K562 (cell line): ENCODE measurements around the gene PDHX. TPM values are rescaled to one million over a fixed set of nuclear protein-coding genes. Genes with fewer than 3 reads are reported as not detected.

ENCODE experiments used
- CBX2 ChIP-seq: fragments of 200-600 bp; sonication (generic); IDR thresholded peaks from one replicate; pipeline ENCODE4 v1.6.1; 2012; ENCODE audit warnings: mild to moderate bottlenecking, low read length, inconsistent platforms; ENCODE audit not compliant: insufficient read depth, poor library complexity, severe bottlenecking
- KDM1A ChIP-seq, 2 experiments: fragments of 450-650 bp; IDR thresholded peaks; 2 replicates each; pipeline ENCODE4 v1.6.1; 2016; ENCODE audit warnings: mild to moderate bottlenecking in 2 of 2
- MAX ChIP-seq: sonication (generic); formaldehyde crosslinking; IDR thresholded peaks from 2 replicates; pipeline ENCODE4 v1.9.0; 2022; ENCODE audit warnings: mild to moderate bottlenecking, missing genetic modification reagents
- MBD1 ChIP-seq: fragments of 250-450 bp; sonication (Bioruptor Pico); IDR thresholded peaks from 2 replicates; pipeline ENCODE4 v1.8.0; 2022; ENCODE audit warnings: inconsistent platforms
- ZBTB40 ChIP-seq, 2 experiments: fragments of 450-650 bp in 1 of 2; sonication (generic) in 1 of 2; formaldehyde crosslinking in 1 of 2; IDR thresholded peaks; 2 replicates each; pipeline versions ENCODE4 v1.7.1 to v1.9.0; 2016 to 2022; ENCODE audit warnings: inconsistent platforms in 1 of 2, mild to moderate bottlenecking in 1 of 2, missing genetic modification reagents in 1 of 2
- ZNF175 ChIP-seq: fragments of 200-800 bp; sonication (Bioruptor generic); IDR thresholded peaks from 2 replicates; pipeline ENCODE4 v1.6.1; 2016; ENCODE audit warnings: low read depth, mild to moderate bottlenecking, missing genetic modification characterization, missing compliant biosample characterization
- ZNF436 ChIP-seq: fragments of 250-450, 450-650 bp; sonication (Bioruptor Pico); formaldehyde crosslinking; IDR thresholded peaks from 2 replicates; pipeline ENCODE4 v1.7.0; 2020; ENCODE audit warnings: mild to moderate bottlenecking
- polyA plus RNA-seq, 8 experiments: library from polyadenylated mRNA; depleted of rRNA in 4 of 8; stranded (reverse) in 5 of 8; unstranded in 3 of 8; fragments of >200 nt; fragmentation: Nextera tagmentation in 2 of 8; fragmentation: Illumina TruSeq in 1 of 8; extraction: Ambion mirVana in 2 of 8; extraction: Trizol in 1 of 8; gene quantifications; 2 replicates each; pipeline versions ENCODE4 v1.2.1 to v1.2.3, GENCODE V29; 2011 to 2014; ENCODE audit warnings: inconsistent platforms in 1 of 8, missing spikeins in 1 of 8
- total RNA-seq, 7 experiments: library from RNA; depleted of rRNA in 6 of 7; stranded (reverse); fragments of >200 nt in 6 of 7; fragmentation: Illumina TruSeq in 2 of 7; extraction: Trizol in 2 of 7; gene quantifications; 2 replicates each; pipeline versions ENCODE4 v1.2.1 to v1.2.3, GENCODE V29; 2011 to 2021; ENCODE audit warnings: low replicate concordance in 1 of 7

PDHX gene
- total and polyA plus RNA-seq, 9 of the 15 experiments (the other 6 are each of a cell fraction or from before 2014, with no cell fraction given): 20.8 to 43.5 (median 31.2) TPM

GRCh38 chr11:34890089-34890488 lies 26.3 kb upstream of the PDHX start (continued):
- no peak for TF ChIP-seq ZBTB40 (IDR thresholded peaks at IDR 0.05)
- TF ChIP-seq ZBTB40 (CRISPR knock-in tag; IDR thresholded peaks at IDR 0.05): no peak
- no peak for TF ChIP-seq ZNF436 (CRISPR knock-in tag)
- TF ChIP-seq ZNF175 (CRISPR knock-in tag): 0 out of 2 replicates have a peak, but pooled peaks have one; percentile 28
- TF ChIP-seq CBX2: no peak
- no peak for TF ChIP-seq MAX
- TF ChIP-seq MBD1 (CRISPR knock-in tag): no peak
- peak in 1 of 2 experiments; percentile 49; a peak in 1 of 4 replicates for TF ChIP-seq KDM1A (IDR thresholded peaks at IDR 0.05)
